ENCODE results near the gene ARG1. TPM values are rescaled to one million over a fixed set of nuclear protein-coding genes. Genes with fewer than 3 reads are reported as not detected.

ARG1 gene
- total and polyA plus RNA-seq, 5 donors from 2014 or later: 3.6 to 19.1 (median 9.1) TPM

Other genes starting within 250 kb of the ARG1 start
- 60.6 TPM for gene MED23, start 55.0 kb downstream of the ARG1 start, total RNA-seq
- gene MED23, start 55.0 kb downstream of the ARG1 start, polyA plus RNA-seq: 10 to 100 TPM in 3 of 4 donors, 1 to 10 TPM in 1; 9.9 to 18.3 (median 13.4) TPM
- gene ENPP3, start 64.1 kb downstream of the ARG1 start, total RNA-seq: 0.32 TPM
- gene ENPP3, start 64.1 kb downstream of the ARG1 start, polyA plus RNA-seq: under 1 TPM in 2 of 4 donors, not detected in 2; 0.09 to 0.60 TPM
- gene OR2A4, start 128.2 kb downstream of the ARG1 start, total RNA-seq: not detected
- gene OR2A4, start 128.2 kb downstream of the ARG1 start, polyA plus RNA-seq: not detected
- gene CTAGE9, start 137.8 kb downstream of the ARG1 start, total RNA-seq: not detected
- gene CTAGE9, start 137.8 kb downstream of the ARG1 start, polyA plus RNA-seq: not detected
- not detected for gene ENPP1, start 234.8 kb downstream of the ARG1 start, total RNA-seq
- under 1 TPM in 1 of 4 donors, not detected in 3; 0.13 TPM for gene ENPP1, start 234.8 kb downstream of the ARG1 start, polyA plus RNA-seq